Measurements from ENCODE around the gene SH3PXD2A. TPM values are rescaled to one million over a fixed set of nuclear protein-coding genes. Genes with fewer than 3 reads are reported as not detected.
"Not testable (repeated sequence)": the region's sequence is repeated elsewhere in the genome, so short reads cannot be mapped to it uniquely, and the experiment has no call there.

SH3PXD2A gene
- total RNA-seq, 1 experiment from 2014 or later, result 0.07 TPM

DNA sequence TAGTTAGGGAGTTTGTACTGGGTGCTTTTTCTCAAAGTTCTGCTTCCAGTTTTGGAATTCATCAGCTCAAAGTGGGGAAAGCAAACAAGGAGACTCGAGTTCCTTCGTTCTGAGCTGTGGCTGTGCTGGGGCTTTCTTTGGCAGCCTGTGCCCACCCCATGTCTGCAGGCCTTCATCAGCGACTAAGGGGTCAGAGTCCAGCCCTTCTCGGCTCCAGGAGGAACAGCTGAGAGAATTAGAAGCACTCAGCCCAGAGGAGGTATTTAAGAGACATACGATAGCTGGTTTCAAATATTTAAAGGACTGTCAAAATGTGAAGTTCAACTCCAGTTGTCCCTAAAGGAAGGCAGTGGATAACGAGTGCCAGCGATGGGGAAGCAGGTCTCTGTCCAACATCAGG lies 41.3 kb downstream of the SH3PXD2A start:
- H3K36me3 ChIP-seq (ENCODE audit: insufficient read depth, low read length), result no peaks in the 10 kb centered on the region
- no peaks in the 10 kb centered on the region for H4K20me1 ChIP-seq (ENCODE audit: insufficient read depth, low read depth, low read length)
- no peak overlapping the region for H2AFZ ChIP-seq (ENCODE audit: low read length)
- no peak for DNase-seq
- no peaks in the 10 kb centered on the region for H3K79me2 ChIP-seq (ENCODE audit: low read length)
- H3K9me3 ChIP-seq (ENCODE audit: low read length), result no peaks in the 10 kb centered on the region
- H3K27me3 ChIP-seq (ENCODE audit: low read length), result no peaks in the 10 kb centered on the region
- no peak overlapping the region for H3K4me3 ChIP-seq (ENCODE audit: low read length)
- no peak overlapping the region for H3K27ac ChIP-seq (ENCODE audit: low read length)
- H3K4me1 ChIP-seq (ENCODE audit: low read length), result peaks cover 3% of the 10 kb centered on the region; the same call in 1 of the 2 replicates
- H3K9ac ChIP-seq (ENCODE audit: low read length), result no peak overlapping the region
- no peaks in the 10 kb centered on the region for H3K9me2 ChIP-seq (replicated peaks; ENCODE audit: insufficient read depth, low read length)
- H3K4me2 ChIP-seq (ENCODE audit: low read depth, low read length, poor library complexity, severe bottlenecking), result no peak overlapping the region

DNA sequence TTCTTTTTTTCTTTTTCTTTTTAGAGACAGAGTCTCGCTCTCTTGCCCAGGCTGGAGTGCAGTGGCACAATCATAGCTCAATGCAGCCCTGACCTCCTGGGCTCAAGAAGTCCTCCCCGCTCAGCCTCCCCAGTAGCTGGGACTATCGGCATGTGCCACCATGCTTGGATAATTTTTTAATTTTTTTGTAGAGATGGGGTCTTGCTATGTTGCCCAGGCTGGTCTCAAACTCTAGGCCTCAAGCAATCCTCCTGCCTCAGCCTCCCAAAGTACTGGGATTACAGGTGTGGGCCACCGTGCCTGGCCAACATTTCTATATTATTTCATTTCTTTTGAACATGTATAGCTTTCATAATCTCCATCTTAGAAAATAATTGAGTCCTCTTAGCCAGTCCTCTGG lies 42.1 kb downstream of the SH3PXD2A start:
- not testable (repeated sequence) for H4K20me1 ChIP-seq (ENCODE audit: insufficient read depth, low read depth, low read length); H3K79me2 ChIP-seq (ENCODE audit: low read length); DNase-seq; H3K9me2 ChIP-seq (replicated peaks; ENCODE audit: insufficient read depth, low read length); H3K4me2 ChIP-seq (ENCODE audit: low read depth, low read length, poor library complexity, severe bottlenecking); H3K27ac ChIP-seq (ENCODE audit: low read length); H3K9me3 ChIP-seq (ENCODE audit: low read length); H3K4me1 ChIP-seq (ENCODE audit: low read length); H2AFZ ChIP-seq (ENCODE audit: low read length); H3K36me3 ChIP-seq (ENCODE audit: insufficient read depth, low read length); H3K4me3 ChIP-seq (ENCODE audit: low read length); H3K27me3 ChIP-seq (ENCODE audit: low read length); H3K9ac ChIP-seq (ENCODE audit: low read length)

DNA sequence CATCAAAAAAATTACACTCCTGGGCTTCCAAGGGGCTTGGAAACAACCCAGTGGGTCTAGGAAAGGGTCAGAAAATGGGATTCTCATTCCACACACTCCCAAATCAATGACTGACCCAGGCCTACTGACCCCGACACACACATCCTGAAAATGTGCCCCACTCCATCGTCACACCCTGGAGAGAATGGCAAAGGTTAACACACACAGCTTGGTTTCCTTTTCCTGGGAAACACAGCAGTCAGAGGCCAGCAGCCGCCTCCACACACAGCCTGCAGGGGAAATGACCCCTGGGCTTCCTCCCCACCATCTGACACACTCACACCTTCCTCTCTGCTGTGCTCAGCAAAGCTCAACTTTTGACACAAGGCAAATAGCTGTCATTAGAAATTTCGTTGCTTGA lies 42.9 kb downstream of the SH3PXD2A start:
- DNase-seq, result no peak
- no peaks in the 10 kb centered on the region for H3K9me2 ChIP-seq (replicated peaks; ENCODE audit: insufficient read depth, low read length)
- no peaks in the 10 kb centered on the region for H3K79me2 ChIP-seq (ENCODE audit: low read length)
- no peaks in the 10 kb centered on the region for H4K20me1 ChIP-seq (ENCODE audit: insufficient read depth, low read depth, low read length)
- H3K4me3 ChIP-seq (ENCODE audit: low read length), result no peak overlapping the region
- no peaks in the 10 kb centered on the region for H3K9me3 ChIP-seq (ENCODE audit: low read length)
- H3K4me2 ChIP-seq (ENCODE audit: low read depth, low read length, poor library complexity, severe bottlenecking), result no peak overlapping the region
- no peaks in the 10 kb centered on the region for H3K27me3 ChIP-seq (ENCODE audit: low read length)
- H3K27ac ChIP-seq (ENCODE audit: low read length), result no peak overlapping the region
- H3K4me1 ChIP-seq (ENCODE audit: low read length), result peaks cover 3% of the 10 kb centered on the region; the same call in 1 of the 2 replicates
- no peak overlapping the region for H2AFZ ChIP-seq (ENCODE audit: low read length)
- H3K36me3 ChIP-seq (ENCODE audit: insufficient read depth, low read length), result no peaks in the 10 kb centered on the region
- no peak overlapping the region for H3K9ac ChIP-seq (ENCODE audit: low read length)

DNA sequence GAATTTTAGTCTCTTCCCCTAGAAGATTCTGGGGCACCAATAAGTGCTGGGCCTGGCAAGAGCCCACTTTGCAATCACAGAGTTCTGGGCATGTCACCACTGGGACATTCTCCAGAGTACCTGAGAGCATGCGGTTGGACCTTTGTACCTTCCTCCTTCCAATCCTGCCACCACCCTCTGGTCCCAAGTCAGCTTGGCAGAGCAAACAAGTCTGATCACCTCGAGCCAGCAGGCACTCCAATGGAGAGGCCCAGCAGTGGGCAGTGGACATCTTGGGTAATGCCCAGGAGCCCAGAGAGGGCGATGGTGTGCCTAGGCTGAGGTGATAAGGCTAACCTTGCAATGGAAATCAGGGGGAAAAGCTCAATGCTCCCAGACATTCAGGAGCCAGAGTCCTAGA lies 43.4 kb downstream of the SH3PXD2A start:
- H3K9ac ChIP-seq (ENCODE audit: low read length), result no peak overlapping the region
- no peak overlapping the region for H3K27ac ChIP-seq (ENCODE audit: low read length)
- H3K4me2 ChIP-seq (ENCODE audit: low read depth, low read length, poor library complexity, severe bottlenecking), result no peak overlapping the region
- H3K9me3 ChIP-seq (ENCODE audit: low read length), result no peaks in the 10 kb centered on the region
- H3K4me3 ChIP-seq (ENCODE audit: low read length), result no peak overlapping the region
- H3K9me2 ChIP-seq (replicated peaks; ENCODE audit: insufficient read depth, low read length), result no peaks in the 10 kb centered on the region
- H3K36me3 ChIP-seq (ENCODE audit: insufficient read depth, low read length), result no peaks in the 10 kb centered on the region
- no peaks in the 10 kb centered on the region for H4K20me1 ChIP-seq (ENCODE audit: insufficient read depth, low read depth, low read length)
- H2AFZ ChIP-seq (ENCODE audit: low read length), result no peak overlapping the region
- DNase-seq, result no peak
- peaks cover 3% of the 10 kb centered on the region; the same call in 1 of the 2 replicates for H3K4me1 ChIP-seq (ENCODE audit: low read length)
- H3K27me3 ChIP-seq (ENCODE audit: low read length), result no peaks in the 10 kb centered on the region
- H3K79me2 ChIP-seq (ENCODE audit: low read length), result no peaks in the 10 kb centered on the region

DNA sequence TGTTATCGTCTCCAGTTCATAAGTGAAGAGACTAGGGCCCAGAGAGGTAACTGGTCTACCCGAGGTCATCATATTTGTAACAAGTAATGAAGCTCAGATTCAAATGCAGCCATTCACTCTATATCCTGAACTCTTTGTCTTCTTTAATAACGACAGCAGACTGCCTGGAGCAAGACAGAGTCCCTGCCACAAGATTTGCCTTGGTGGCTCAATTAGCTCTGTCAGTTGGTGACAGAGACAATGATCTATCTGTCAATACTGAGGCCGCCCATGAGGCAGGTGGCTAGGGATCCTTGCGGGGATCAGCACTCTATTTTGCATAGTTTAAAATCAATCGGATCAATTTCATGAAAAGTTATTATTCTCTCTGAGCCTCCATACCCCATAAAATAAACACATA lies 43.9 kb downstream of the SH3PXD2A start:
- H3K27me3 ChIP-seq (ENCODE audit: low read length), result no peaks in the 10 kb centered on the region
- no peak overlapping the region for H3K4me2 ChIP-seq (ENCODE audit: low read depth, low read length, poor library complexity, severe bottlenecking)
- H3K4me1 ChIP-seq (ENCODE audit: low read length), result peaks cover 3% of the 10 kb centered on the region; the same call in 1 of the 2 replicates
- no peaks in the 10 kb centered on the region for H4K20me1 ChIP-seq (ENCODE audit: insufficient read depth, low read depth, low read length)
- no peaks in the 10 kb centered on the region for H3K9me3 ChIP-seq (ENCODE audit: low read length)
- no peaks in the 10 kb centered on the region for H3K36me3 ChIP-seq (ENCODE audit: insufficient read depth, low read length)
- H3K27ac ChIP-seq (ENCODE audit: low read length), result no peak overlapping the region
- H3K4me3 ChIP-seq (ENCODE audit: low read length), result no peak overlapping the region
- no peaks in the 10 kb centered on the region for H3K9me2 ChIP-seq (replicated peaks; ENCODE audit: insufficient read depth, low read length)
- H3K79me2 ChIP-seq (ENCODE audit: low read length), result no peaks in the 10 kb centered on the region
- H3K9ac ChIP-seq (ENCODE audit: low read length), result no peak overlapping the region
- no peak for DNase-seq
- H2AFZ ChIP-seq (ENCODE audit: low read length), result no peak overlapping the region

DNA sequence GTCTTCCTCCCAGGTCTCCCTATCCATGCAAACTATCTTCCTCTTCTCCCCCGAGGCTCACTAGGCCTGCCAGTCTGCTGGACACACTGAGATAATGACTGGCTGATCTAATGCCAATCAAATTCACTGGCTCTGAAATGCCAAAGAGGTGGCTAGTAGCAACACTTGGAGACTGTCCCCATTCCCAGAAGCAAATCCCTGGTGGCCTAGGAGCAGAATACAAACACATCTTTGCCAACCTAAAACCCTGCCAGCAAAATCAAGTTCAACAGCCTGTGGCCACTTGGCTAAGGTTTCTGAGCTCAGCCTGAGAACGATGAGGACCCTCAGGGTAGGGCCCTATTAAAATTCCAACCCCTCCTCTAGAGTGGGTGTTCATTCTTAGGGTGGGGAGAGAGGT lies 46.6 kb downstream of the SH3PXD2A start:
- Histone ChIP-seq H3K4me3 (ENCODE audit: low read length) (no peak overlapping the region), H3K4me2 (ENCODE audit: low read depth, low read length, poor library complexity, severe bottlenecking) (no peak overlapping the region), H2AFZ (ENCODE audit: low read length) (no peak overlapping the region), H3K27me3 (ENCODE audit: low read length) (no peaks in the 10 kb centered on the region), H3K27ac (ENCODE audit: low read length) (no peak overlapping the region), H3K4me1 (ENCODE audit: low read length) (no peaks in the 10 kb centered on the region), H3K36me3 (ENCODE audit: insufficient read depth, low read length) (no peaks in the 10 kb centered on the region), H3K9me2 (replicated peaks; ENCODE audit: insufficient read depth, low read length) (no peaks in the 10 kb centered on the region), H3K9ac (ENCODE audit: low read length) (no peak overlapping the region), H3K79me2 (ENCODE audit: low read length) (no peaks in the 10 kb centered on the region), H4K20me1 (ENCODE audit: insufficient read depth, low read depth, low read length) (no peaks in the 10 kb centered on the region), H3K9me3 (ENCODE audit: low read length) (no peaks in the 10 kb centered on the region)
- DNase-seq, result no peak

DNA sequence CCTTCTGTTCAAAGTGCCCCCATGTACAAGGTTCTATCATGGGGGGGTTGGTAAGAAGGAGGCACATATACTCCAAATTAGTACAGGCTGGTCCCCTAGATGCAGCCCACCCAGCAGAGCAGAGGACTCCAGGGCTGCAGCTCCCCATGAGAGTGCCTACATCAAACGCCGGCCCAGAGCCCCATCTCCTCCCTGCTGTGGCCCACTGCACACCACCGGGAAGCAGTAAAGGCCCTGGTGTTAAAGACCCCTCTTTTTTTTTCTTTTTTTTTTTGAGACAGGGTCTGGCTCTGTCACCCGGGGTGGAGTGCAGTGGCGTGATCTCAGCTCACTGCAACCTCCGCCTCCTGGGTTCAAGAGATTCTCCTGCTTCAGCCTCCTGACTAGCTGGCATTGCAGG lies 47.4 kb downstream of the SH3PXD2A start:
- no peaks in the 10 kb centered on the region for H3K9me3 ChIP-seq (ENCODE audit: low read length)
- DNase-seq, result no peak
- H3K4me1 ChIP-seq (ENCODE audit: low read length), result no peaks in the 10 kb centered on the region
- no peak overlapping the region for H3K27ac ChIP-seq (ENCODE audit: low read length)
- no peaks in the 10 kb centered on the region for H3K36me3 ChIP-seq (ENCODE audit: insufficient read depth, low read length)
- no peak overlapping the region for H3K4me2 ChIP-seq (ENCODE audit: low read depth, low read length, poor library complexity, severe bottlenecking)
- H2AFZ ChIP-seq (ENCODE audit: low read length), result no peak overlapping the region
- no peak overlapping the region for H3K4me3 ChIP-seq (ENCODE audit: low read length)
- H3K9me2 ChIP-seq (replicated peaks; ENCODE audit: insufficient read depth, low read length), result no peaks in the 10 kb centered on the region
- H3K27me3 ChIP-seq (ENCODE audit: low read length), result no peaks in the 10 kb centered on the region
- no peaks in the 10 kb centered on the region for H3K79me2 ChIP-seq (ENCODE audit: low read length)
- H4K20me1 ChIP-seq (ENCODE audit: insufficient read depth, low read depth, low read length), result no peaks in the 10 kb centered on the region
- no peak overlapping the region for H3K9ac ChIP-seq (ENCODE audit: low read length)

DNA sequence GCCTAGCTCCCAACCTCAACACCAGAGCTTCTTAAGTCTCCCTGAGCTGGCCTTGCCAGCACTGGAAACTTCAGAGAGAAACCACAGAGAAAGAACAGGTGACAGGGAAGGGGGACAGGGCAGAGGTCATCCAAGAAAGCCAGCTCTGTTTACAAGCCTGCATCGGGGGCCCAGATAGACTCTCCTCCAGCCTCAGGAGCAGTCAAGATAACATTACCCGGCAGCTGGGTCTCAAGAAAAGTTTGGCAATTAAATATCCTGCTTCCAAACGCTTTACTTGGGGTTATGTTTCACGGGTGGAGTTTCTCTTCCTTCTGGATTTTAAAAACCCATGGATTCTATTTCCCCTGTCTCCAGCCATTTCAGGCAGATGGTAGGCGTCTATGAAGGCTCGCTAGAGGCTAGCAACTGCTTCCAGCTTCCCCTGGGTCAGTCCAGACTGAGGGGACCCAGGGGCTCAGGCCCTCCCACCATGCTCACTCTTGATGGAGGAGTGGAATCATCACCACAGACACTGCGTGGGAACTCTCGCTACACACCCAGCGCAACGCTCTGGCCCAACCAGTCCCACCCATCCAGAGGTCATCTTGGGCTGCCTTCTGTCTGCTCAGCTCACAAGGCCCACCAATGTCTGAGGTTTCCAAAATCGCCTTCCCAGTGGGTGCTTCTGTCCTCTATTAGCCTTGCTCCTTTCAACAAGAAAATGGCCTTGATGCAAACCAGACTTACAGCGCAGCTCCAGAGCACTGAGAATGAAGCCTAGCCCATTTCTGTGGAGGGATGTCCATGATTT lies 48.8 kb downstream of the SH3PXD2A start:
- Histone ChIP-seq H2AFZ (ENCODE audit: low read length) (no peak overlapping the region), H3K9ac (ENCODE audit: low read length) (no peak overlapping the region), H3K27ac (ENCODE audit: low read length) (no peak overlapping the region), H3K4me3 (ENCODE audit: low read length) (no peak overlapping the region), H3K9me3 (ENCODE audit: low read length) (no peaks in the 10 kb centered on the region), H3K4me2 (ENCODE audit: low read depth, low read length, poor library complexity, severe bottlenecking) (no peak overlapping the region), H3K27me3 (ENCODE audit: low read length) (no peaks in the 10 kb centered on the region), H3K79me2 (ENCODE audit: low read length) (no peaks in the 10 kb centered on the region), H4K20me1 (ENCODE audit: insufficient read depth, low read depth, low read length) (no peaks in the 10 kb centered on the region), H3K36me3 (ENCODE audit: insufficient read depth, low read length) (no peaks in the 10 kb centered on the region), H3K4me1 (ENCODE audit: low read length) (no peaks in the 10 kb centered on the region), H3K9me2 (replicated peaks; ENCODE audit: insufficient read depth, low read length) (no peaks in the 10 kb centered on the region)
- no peak for DNase-seq

All from Karpas-422 (cell line).